Gastrocnemius medialis (tissue), 4 donors: Measurements from ENCODE around the gene SP140L. TPM values are rescaled to one million over a fixed set of nuclear protein-coding genes. Genes with fewer than 3 reads are reported as not detected.

Experiments
- ATAC-seq, 2 donors: fragments of 150-250 bp; one replicate each; pipeline ENCODE4 v1.9.1; 2016
- DNase-seq, 2 donors: peaks; one replicate each; pipeline ENCODE4 v3.0.0-alpha.2; 2019
- H3K27ac ChIP-seq, 4 donors: fragments of 200-600 bp; sonication (generic); 1 replicate in 1 of 4; 2 replicates in 3 of 4; pipeline ENCODE4 v1.5.1; 2016 to 2018; ENCODE audit warnings: mild to moderate bottlenecking in 2 of 4, moderate library complexity in 1 of 4
- H3K27me3 ChIP-seq, 3 donors: fragments of 200-600 bp; sonication (generic) in 2 of 3; 1 replicate in 1 of 3; 2 replicates in 2 of 3; pipeline versions ENCODE4 v1.5.1 to v1.6.0; 2016 to 2019; ENCODE audit warnings: mild to moderate bottlenecking in 1 of 3, moderate library complexity in 1 of 3
- H3K36me3 ChIP-seq, 2 donors: fragments of 200-600 bp; sonication (generic) in 1 of 2; one replicate each; pipeline ENCODE4 v1.5.1; 2017 to 2018
- H3K4me1 ChIP-seq, 2 donors: fragments of 200-600 bp; sonication (generic) in 1 of 2; one replicate each; pipeline ENCODE4 v1.5.1; 2016 to 2017; ENCODE audit warnings: mild to moderate bottlenecking in 2 of 2
- H3K4me3 ChIP-seq, 4 donors: fragments of 200-600 bp; sonication (generic) in 3 of 4; 1 replicate in 1 of 4; 2 replicates in 3 of 4; pipeline ENCODE4 v1.5.1; 2016 to 2019; ENCODE audit warnings: mild to moderate bottlenecking in 2 of 4
- H3K9me3 ChIP-seq, 3 donors: fragments of 200-600 bp; sonication (generic) in 2 of 3; 1 replicate in 1 of 3; 2 replicates in 2 of 3; pipeline ENCODE4 v1.5.1; 2016 to 2019
- CTCF ChIP-seq, 5 experiments: fragments of 450-650 bp in 3 of 5; fragments of 200-600 bp in 2 of 5; sonication (generic) in 2 of 5; IDR thresholded peaks in 4 of 5; conservative IDR thresholded peaks in 1 of 5; 1 replicate in 4 of 5; 2 replicates in 1 of 5; pipeline ENCODE4 v1.5.1; 2016 to 2019; ENCODE audit warnings: antibody characterized with exemption in 5 of 5, mild to moderate bottlenecking in 3 of 5, moderate library complexity in 3 of 5
- POLR2A ChIP-seq, 2 donors: fragments of 450-650 bp; IDR thresholded peaks; one replicate each; pipeline ENCODE4 v1.6.1; 2017; ENCODE audit warnings: antibody characterized with exemption in 2 of 2, mild to moderate bottlenecking in 2 of 2, moderate library complexity in 2 of 2
- in situ Hi-C, 4 donors: fragments of 200-750 bp; cut with MboI; loops; one replicate each; pipeline versions ENCODE4 v1.15.0 to v1.8.0; 2017; ENCODE audit warnings: low sequenced_read_pairs in 4 of 4
- intact Hi-C: fragments of 100-400 bp; cut with DNase I; formaldehyde crosslinking; loops from one replicate; pipeline ENCODE4 v1.15.1; 2023; ENCODE audit warnings: low total_unique reads
- total RNA-seq, 4 donors: library from RNA; depleted of rRNA; stranded (reverse); fragments of >200 nt; gene quantifications; one replicate each; pipeline versions ENCODE4 v1.1.0 to v1.2.3, GENCODE V29; 2016

Gene SP140L
- total RNA-seq, 4 donors from 2014 or later, result 2.2 to 13.5 (median 3.8) TPM

GRCh38 chr2:230346921-230347533 lies 20.0 kb downstream of the SP140L start:
- Histone ChIP-seq H3K36me3 (peaks cover 0 to 4% of the 10 kb centered on the region in 2 donors), H3K27ac (no peak overlapping the region), H3K4me1 (no peaks in the 10 kb centered on the region), H3K27me3 (no peaks in the 10 kb centered on the region), H3K9me3 (no peaks in the 10 kb centered on the region), H3K4me3 (no peak overlapping the region)
- intact Hi-C loops, result no loop called here
- in situ Hi-C loops, result no loop called here
- DNase-seq (no peak), ATAC-seq (no peak)
- TF ChIP-seq CTCF (IDR thresholded peaks at IDR 0.05 in 4 of 5, conservative IDR thresholded peaks at IDR 0.05 in 1 of 5) (no peak), POLR2A (IDR thresholded peaks at IDR 0.05) (no peak)

GRCh38 chr2:230347659-230348305 lies 20.8 kb downstream of the SP140L start:
- no peaks in the 10 kb centered on the region for H3K27me3 ChIP-seq
- H3K27ac ChIP-seq, result no peak overlapping the region
- TF ChIP-seq CTCF (IDR thresholded peaks at IDR 0.05 in 4 of 5, conservative IDR thresholded peaks at IDR 0.05 in 1 of 5) (no peak), POLR2A (IDR thresholded peaks at IDR 0.05) (no peak)
- H3K4me1 ChIP-seq, result no peaks in the 10 kb centered on the region
- ATAC-seq (no peak), DNase-seq (no peak)
- H3K9me3 ChIP-seq, result no peaks in the 10 kb centered on the region
- intact Hi-C loops, result no loop called here
- peaks cover 0 to 4% of the 10 kb centered on the region in 2 donors for H3K36me3 ChIP-seq
- no peak overlapping the region for H3K4me3 ChIP-seq
- in situ Hi-C loops, result no loop called here

GRCh38 chr2:230348787-230349186 lies 21.8 kb downstream of the SP140L start:
- Histone ChIP-seq H3K4me3 (no peak overlapping the region), H3K36me3 (no peaks in the 10 kb centered on the region), H3K4me1 (no peaks in the 10 kb centered on the region), H3K27me3 (no peaks in the 10 kb centered on the region), H3K9me3 (no peaks in the 10 kb centered on the region), H3K27ac (no peak overlapping the region)
- intact Hi-C loops (no loop called here), in situ Hi-C loops (no loop called here)
- TF ChIP-seq POLR2A (IDR thresholded peaks at IDR 0.05), result no peak
- TF ChIP-seq CTCF (IDR thresholded peaks at IDR 0.05 in 4 of 5, conservative IDR thresholded peaks at IDR 0.05 in 1 of 5), result no peak
- ATAC-seq, result no peak
- no peak for DNase-seq

GRCh38 chr2:230356084-230356483 lies 29.1 kb downstream of the SP140L start:
- Histone ChIP-seq H3K9me3 (no peaks in the 10 kb centered on the region), H3K27me3 (no peaks in the 10 kb centered on the region), H3K4me1 (no peaks in the 10 kb centered on the region), H3K36me3 (peaks cover 0 to 17% of the 10 kb centered on the region in 2 donors), H3K4me3 (no peak overlapping the region), H3K27ac (no peak overlapping the region)
- DNase-seq (no peak), ATAC-seq (no peak)
- intact Hi-C loops, result no loop called here
- in situ Hi-C loops, result no loop called here
- TF ChIP-seq CTCF (IDR thresholded peaks at IDR 0.05 in 4 of 5, conservative IDR thresholded peaks at IDR 0.05 in 1 of 5) (no peak), POLR2A (IDR thresholded peaks at IDR 0.05) (no peak)
